GM03348 (cell line): Measurements from ENCODE around the gene PLXNA4.

Experiments
- DNase-seq: peaks from one replicate; pipeline ENCODE4 v3.0.0; 2012; ENCODE audit warnings: low spot score

The PLXNA4 gene

GRCh38 chr7:132562690-132563089, 13.6 kb downstream of the PLXNA4 start:
- DNase-seq: no peak

GRCh38 chr7:132561763-132562162, 14.5 kb downstream of the PLXNA4 start:
- no peak for DNase-seq

GRCh38 chr7:132560825-132561529, 15.3 kb downstream of the PLXNA4 start:
- no peak for DNase-seq

- DNase-seq: no peak
Measured at GRCh38 chr7:132560105-132560504, 16.2 kb downstream of the PLXNA4 start.

- no peak for DNase-seq
Measured at GRCh38 chr7:132558815-132559214, 17.5 kb downstream of the PLXNA4 start.

GRCh38 chr7:132557489-132558044, 18.7 kb downstream of the PLXNA4 start:
- peak; percentile 64 for DNase-seq

- DNase-seq: no peak
Measured at GRCh38 chr7:132554446-132554845, 21.8 kb downstream of the PLXNA4 start.

GRCh38 chr7:132553031-132553430, 23.2 kb downstream of the PLXNA4 start:
- no peak for DNase-seq

- DNase-seq: no peak
Measured at GRCh38 chr7:132551886-132552285, 24.4 kb downstream of the PLXNA4 start.

GRCh38 chr7:132551439-132551838, 24.8 kb downstream of the PLXNA4 start:
- DNase-seq: no peak

- DNase-seq: no peak
Measured at GRCh38 chr7:132548489-132549078, 27.7 kb downstream of the PLXNA4 start.

GRCh38 chr7:132547821-132548220, 28.4 kb downstream of the PLXNA4 start:
- no peak for DNase-seq

GRCh38 chr7:132546366-132547127, 29.7 kb downstream of the PLXNA4 start:
- peak; percentile 38 for DNase-seq

GRCh38 chr7:132545756-132546155, 30.5 kb downstream of the PLXNA4 start:
- DNase-seq: no peak

- DNase-seq: no peak
Measured at GRCh38 chr7:132544999-132545398, 31.3 kb downstream of the PLXNA4 start.

- no peak for DNase-seq
Measured at GRCh38 chr7:132544025-132544424, 32.2 kb downstream of the PLXNA4 start.

GRCh38 chr7:132542895-132543294, 33.4 kb downstream of the PLXNA4 start:
- DNase-seq: no peak

- DNase-seq: no peak
Measured at GRCh38 chr7:132541656-132542055, 34.6 kb downstream of the PLXNA4 start.

GRCh38 chr7:132537456-132538145, 38.7 kb downstream of the PLXNA4 start:
- DNase-seq: no peak

- peak; percentile 74 for DNase-seq
Measured at GRCh38 chr7:132536654-132537395, 39.4 kb downstream of the PLXNA4 start.

- DNase-seq: no peak
Measured at GRCh38 chr7:132533916-132534315, 42.4 kb downstream of the PLXNA4 start.

- no peak for DNase-seq
Measured at GRCh38 chr7:132532281-132532680, 44.0 kb downstream of the PLXNA4 start.
